Measurements from ENCODE around the gene INPPL1. TPM values are rescaled to one million over a fixed set of nuclear protein-coding genes. Genes with fewer than 3 reads are reported as not detected.
A peak's percentile ranks its signal among the peaks of the same experiment; 100 is the strongest.

The INPPL1 gene
- total RNA-seq, 1 experiment from 2014 or later: 90.2 TPM

- POLR2A ChIA-PET: interaction anchor here (1.1 to 3.3 kb wide), 3 partner anchors 11 to 178 kb away, joined by 3 to 25 read pairs (median 8); partner anchors contain the start of gene INPPL1
- CTCF ChIA-PET: interaction anchor here (0.7 to 3.6 kb wide), 6 partner anchors 12 to 223 kb away, joined by 3 to 12 read pairs (median 3); no protein-coding TSS in a partner anchor
- no peak overlapping the region for H3K4me3 Mint-ChIP-seq (ENCODE audit: unreplicated experiment)
- no peak for DNase-seq (ENCODE audit: unreplicated experiment)
- H3K9me3 Mint-ChIP-seq (ENCODE audit: unreplicated experiment): no peaks in the 10 kb centered on the region
- no TSS peak for BruUV-seq (replicated peaks)
- intact Hi-C loops (cut with micrococcal nuclease): loop anchor here (5.0 kb wide), 1 partner anchor 259 kb away; no protein-coding TSS in a partner anchor
- H3K27ac Mint-ChIP-seq (ENCODE audit: low read depth, unreplicated experiment): no peak overlapping the region
- no peak for TF ChIP-seq CTCF (IDR thresholded peaks at IDR 0.05; ENCODE audit: unreplicated experiment)
- H3K36me3 Mint-ChIP-seq (ENCODE audit: insufficient read depth, unreplicated experiment): peaks cover 54% of the 10 kb centered on the region
- no peaks in the 10 kb centered on the region for H3K27me3 Mint-ChIP-seq (ENCODE audit: insufficient read depth, unreplicated experiment)
- H3K4me1 Mint-ChIP-seq (ENCODE audit: insufficient read depth, unreplicated experiment): peaks cover 9% of the 10 kb centered on the region
Observed at GRCh38 chr11:72236774-72237111, 12.2 kb downstream of the INPPL1 start.

DNA sequence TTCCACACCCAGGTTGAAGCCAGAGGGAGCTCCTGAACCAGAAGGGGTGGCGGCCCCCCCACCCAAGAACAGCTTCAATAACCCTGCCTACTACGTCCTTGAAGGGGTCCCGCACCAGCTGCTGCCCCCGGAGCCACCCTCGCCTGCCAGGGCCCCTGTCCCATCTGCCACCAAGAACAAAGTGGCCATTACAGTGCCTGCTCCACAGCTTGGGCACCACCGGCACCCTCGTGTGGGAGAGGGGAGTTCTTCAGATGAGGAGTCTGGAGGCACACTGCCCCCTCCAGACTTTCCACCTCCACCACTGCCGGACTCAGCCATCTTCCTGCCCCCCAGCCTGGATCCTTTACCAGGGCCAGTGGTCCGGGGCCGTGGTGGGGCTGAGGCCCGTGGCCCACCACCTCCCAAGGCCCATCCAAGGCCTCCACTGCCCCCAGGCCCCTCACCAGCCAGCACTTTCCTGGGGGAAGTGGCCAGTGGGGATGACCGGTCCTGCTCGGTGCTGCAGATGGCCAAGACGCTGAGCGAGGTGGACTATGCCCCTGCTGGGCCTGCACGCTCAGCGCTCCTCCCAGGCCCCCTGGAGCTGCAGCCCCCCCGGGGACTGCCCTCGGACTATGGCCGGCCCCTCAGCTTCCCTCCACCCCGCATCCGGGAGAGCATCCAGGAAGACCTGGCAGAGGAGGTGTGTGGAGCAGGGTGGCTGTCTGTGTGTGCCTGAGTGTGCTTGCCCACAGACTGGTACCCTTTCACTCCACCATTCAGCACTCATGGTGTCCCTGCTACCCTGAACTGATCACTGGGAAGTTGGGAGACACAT is 12.8 kb downstream of the INPPL1 start:
- H3K4me1 Mint-ChIP-seq (ENCODE audit: insufficient read depth, unreplicated experiment): peaks cover 9% of the 10 kb centered on the region
- no peak for DNase-seq (ENCODE audit: unreplicated experiment)
- no TSS peak for BruUV-seq (replicated peaks)
- no peak overlapping the region for H3K27ac Mint-ChIP-seq (ENCODE audit: low read depth, unreplicated experiment)
- H3K27me3 Mint-ChIP-seq (ENCODE audit: insufficient read depth, unreplicated experiment): no peaks in the 10 kb centered on the region
- TF ChIP-seq CTCF (IDR thresholded peaks at IDR 0.05; ENCODE audit: unreplicated experiment): no peak
- intact Hi-C loops (cut with micrococcal nuclease): loop anchor here (5.0 kb wide), 1 partner anchor 260 kb away; no protein-coding TSS in a partner anchor
- H3K36me3 Mint-ChIP-seq (ENCODE audit: insufficient read depth, unreplicated experiment): peaks cover 48% of the 10 kb centered on the region
- CTCF ChIA-PET: interaction anchor here (1.1 to 3.6 kb wide), 7 partner anchors 8 to 260 kb away, joined by 3 to 12 read pairs (median 4); no protein-coding TSS in a partner anchor
- no peaks in the 10 kb centered on the region for H3K9me3 Mint-ChIP-seq (ENCODE audit: unreplicated experiment)
- H3K4me3 Mint-ChIP-seq (ENCODE audit: unreplicated experiment): no peak overlapping the region
- POLR2A ChIA-PET: interaction anchor here (0.6 to 3.3 kb wide), 5 partner anchors 11 to 213 kb away, joined by 3 to 25 read pairs (median 7); partner anchors contain the start of gene INPPL1

DNA sequence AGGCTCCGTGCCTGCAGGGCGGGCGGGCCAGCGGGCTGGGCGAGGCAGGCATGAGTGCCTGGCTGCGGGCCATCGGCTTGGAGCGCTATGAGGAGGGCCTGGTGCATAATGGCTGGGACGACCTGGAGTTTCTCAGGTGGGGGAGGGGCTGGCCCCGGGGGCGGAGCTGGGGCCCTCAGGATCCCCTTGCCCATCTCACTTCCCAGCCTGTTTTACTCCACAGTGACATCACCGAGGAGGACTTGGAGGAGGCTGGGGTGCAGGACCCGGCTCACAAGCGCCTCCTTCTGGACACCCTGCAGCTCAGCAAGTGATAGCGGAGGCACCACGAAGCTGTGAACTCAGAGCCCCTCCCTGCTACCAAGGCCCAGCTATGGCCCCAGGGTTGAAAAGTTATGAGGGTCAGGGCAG is 13.5 kb downstream of the INPPL1 start:
- H3K27me3 Mint-ChIP-seq (ENCODE audit: insufficient read depth, unreplicated experiment): no peaks in the 10 kb centered on the region
- H3K36me3 Mint-ChIP-seq (ENCODE audit: insufficient read depth, unreplicated experiment): peaks cover 44% of the 10 kb centered on the region
- H3K4me3 Mint-ChIP-seq (ENCODE audit: unreplicated experiment): no peak overlapping the region
- TF ChIP-seq CTCF (IDR thresholded peaks at IDR 0.05; ENCODE audit: unreplicated experiment): peak; percentile 60
- DNase-seq (ENCODE audit: unreplicated experiment): peak; percentile 60
- ChIA-PET CTCF (interaction anchor here (0.6 to 3.6 kb wide), 8 partner anchors 9 to 260 kb away, joined by 3 to 12 read pairs (median 4); no protein-coding TSS in a partner anchor), POLR2A (interaction anchor here (0.6 to 1.0 kb wide), 3 partner anchors 12 to 213 kb away, joined by 3 to 7 read pairs (median 3); no protein-coding TSS in a partner anchor)
- H3K4me1 Mint-ChIP-seq (ENCODE audit: insufficient read depth, unreplicated experiment): peaks cover 9% of the 10 kb centered on the region
- no TSS peak for BruUV-seq (replicated peaks)
- H3K27ac Mint-ChIP-seq (ENCODE audit: low read depth, unreplicated experiment): no peak overlapping the region
- intact Hi-C loops (cut with micrococcal nuclease): loop anchor here (2.0 to 5.0 kb wide), 2 partner anchors 213 to 261 kb away; no protein-coding TSS in a partner anchor
- no peaks in the 10 kb centered on the region for H3K9me3 Mint-ChIP-seq (ENCODE audit: unreplicated experiment)
